Left lung (tissue), 10 donors: ENCODE measurements around the gene PRIMA1. TPM values are rescaled to one million over a fixed set of nuclear protein-coding genes. Genes with fewer than 3 reads are reported as not detected.
A peak's percentile ranks its signal among the peaks of the same experiment; 100 is the strongest.

Experiments
- ATAC-seq: fragments of 200-7000 bp; cut with Tn5 transposase; one replicate; pipeline ENCODE4 v1.9.1; 2020; ENCODE audit warnings: moderate library complexity
- DNase-seq, 4 donors: peaks; one replicate each; pipeline ENCODE4 v3.0.0-alpha.2; 2013 to 2020
- H3K27ac ChIP-seq, 2 donors: fragments of 200-600 bp; sonication (generic) in 1 of 2; one replicate each; pipeline versions ENCODE4 v1.5.0 to v1.8.0; 2020 to 2021
- H3K27me3 ChIP-seq, 2 donors: fragments of 200-600 bp; sonication (generic) in 1 of 2; one replicate each; pipeline versions ENCODE4 v1.5.0 to v1.8.0; 2020 to 2021
- H3K36me3 ChIP-seq, 2 donors: fragments of 200-600 bp; sonication (generic) in 1 of 2; one replicate each; pipeline versions ENCODE4 v1.5.0 to v1.8.0; 2020 to 2021
- H3K4me1 ChIP-seq, 2 donors: fragments of 200-600 bp; one replicate each; pipeline ENCODE4 v1.8.0; 2021
- H3K4me3 ChIP-seq, 2 donors: fragments of 200-600 bp; sonication (generic) in 1 of 2; one replicate each; pipeline versions ENCODE4 v1.5.0 to v1.8.0; 2020 to 2021; ENCODE audit warnings: mild to moderate bottlenecking in 1 of 2
- H3K9me3 ChIP-seq, 2 donors: fragments of 200-600 bp; sonication (generic) in 1 of 2; one replicate each; pipeline versions ENCODE4 v1.5.0 to v1.8.0; 2020 to 2021
- CTCF ChIP-seq, 2 donors: fragments of 200-600 bp; sonication (generic) in 1 of 2; IDR thresholded peaks; one replicate each; pipeline versions ENCODE4 v1.5.0 to v1.8.0; 2021; ENCODE audit warnings: antibody characterized with exemption in 2 of 2
- intact Hi-C, 2 donors: fragments of 100-400 bp; cut with DNase I; formaldehyde crosslinking; loops; one replicate each; pipeline versions ENCODE4 v1.11.2 to v1.14.2; 2022
- polyA plus RNA-seq, 6 donors: library from polyadenylated mRNA; unstranded; fragments of 120-200 nt; gene quantifications; one replicate each; pipeline ENCODE4 v1.2.1, GENCODE V29; 2013; ENCODE audit not compliant: insufficient read length in 6 of 6
- total RNA-seq, 2 donors: library from RNA; stranded (reverse); fragmentation: NEBNext Ultra II Directional; extraction: Animal tissue kit (Norgen Biotek cat#: 25700); gene quantifications; one replicate each; pipeline ENCODE4 v1.2.1, GENCODE V29; 2021
- donor health status: DM: no; HTN: yes; CAD: no.
- donor health status: DM: no; HTN: no; CAD: no.

Gene PRIMA1
- total and polyA plus RNA-seq, 8 donors: 0.15 to 1.3 (median 0.77) TPM

DNA sequence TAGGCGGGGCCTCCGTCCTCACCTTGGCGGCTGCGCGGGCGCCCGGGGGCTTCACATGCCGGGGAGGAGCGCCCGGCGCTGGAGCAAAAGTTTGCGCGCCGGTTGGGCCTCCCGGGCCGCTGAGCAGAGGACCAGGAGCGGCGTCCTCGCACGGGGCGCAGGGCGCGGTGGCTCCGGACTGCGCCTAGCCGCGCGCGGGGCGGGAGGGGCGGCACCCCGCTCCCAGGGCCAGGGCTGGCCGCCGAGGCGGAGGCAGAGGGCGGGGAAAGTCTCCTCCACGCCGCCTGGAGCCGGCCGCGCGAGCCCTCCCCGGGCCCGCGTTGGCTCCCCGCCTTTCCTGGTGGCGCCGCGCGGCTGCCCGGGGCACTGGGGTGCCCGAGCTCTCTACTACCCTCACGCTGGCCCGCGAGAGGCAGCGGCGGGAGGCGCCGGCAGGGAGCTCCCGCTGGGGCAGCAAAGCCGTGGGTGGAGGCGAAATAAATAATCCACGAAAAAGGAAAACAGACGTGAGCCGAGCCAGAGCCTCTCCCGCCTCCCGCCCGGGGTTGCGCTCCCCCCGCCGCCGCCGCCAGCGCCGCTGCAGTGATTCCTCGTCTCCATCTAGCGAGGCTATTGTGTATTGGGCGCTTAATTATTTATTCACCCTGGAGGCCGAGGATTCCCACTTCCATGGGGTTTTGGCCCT lies 400 bp upstream of the PRIMA1 start:
- DNase-seq (peak in 2 of 4 donors; percentile 17 to 25), ATAC-seq (peak; percentile 75)
- no peaks in the 10 kb centered on the region for H3K36me3 ChIP-seq
- peak overlapping the region in 1 of 2 donors; percentile 33 for H3K4me3 ChIP-seq
- intact Hi-C loops: no loop called here
- no peaks in the 10 kb centered on the region for H3K9me3 ChIP-seq
- no peak overlapping the region for H3K27ac ChIP-seq
- peaks cover 0 to 11% of the 10 kb centered on the region in 2 donors for H3K4me1 ChIP-seq
- peaks cover 24 to 78% of the 10 kb centered on the region in 2 donors for H3K27me3 ChIP-seq
- no peak for TF ChIP-seq CTCF (IDR thresholded peaks at IDR 0.05)

DNA sequence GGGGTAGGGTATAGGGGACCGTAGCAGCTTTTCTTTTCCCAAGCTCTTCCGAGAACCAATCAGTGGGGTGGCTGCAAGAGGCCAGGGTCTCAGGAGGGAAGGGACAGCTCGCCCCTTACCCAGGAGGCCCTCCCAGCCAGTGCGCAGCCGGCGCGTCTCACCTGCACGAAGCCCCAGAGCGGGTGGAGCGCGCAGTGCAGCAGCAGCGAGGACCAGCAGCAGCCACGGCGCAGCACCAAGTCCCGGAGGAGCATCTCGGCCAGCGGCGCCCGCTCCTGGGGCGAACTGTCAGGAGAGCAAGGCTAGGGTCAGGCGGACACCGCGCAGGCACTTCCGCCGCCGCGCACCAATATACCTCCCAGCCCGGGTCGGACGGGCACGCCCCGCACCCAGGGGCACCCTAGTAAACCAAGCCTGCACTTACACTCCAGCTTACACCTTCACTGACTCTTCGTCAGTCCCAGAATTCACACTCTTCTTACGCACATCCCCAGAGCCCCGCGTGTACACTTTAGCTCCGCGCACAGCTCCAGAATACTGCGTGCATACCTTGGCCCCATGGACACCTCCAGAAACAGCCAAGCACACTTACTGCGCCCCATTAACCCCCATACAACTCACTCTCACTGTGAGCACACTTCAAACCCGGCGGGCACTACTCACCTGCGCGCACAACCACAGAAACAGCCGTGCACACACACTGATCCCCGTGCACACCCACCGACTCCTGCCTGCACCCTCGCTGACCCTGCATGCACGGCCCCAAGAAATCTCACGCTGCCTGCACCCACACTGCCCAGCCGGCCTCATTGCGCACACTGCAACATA lies 606 bp downstream of the PRIMA1 start:
- TF ChIP-seq CTCF (IDR thresholded peaks at IDR 0.05): no peak
- H3K9me3 ChIP-seq: no peaks in the 10 kb centered on the region
- no peaks in the 10 kb centered on the region for H3K36me3 ChIP-seq
- H3K4me3 ChIP-seq: peak overlapping the region in 1 of 2 donors; percentile 33
- DNase-seq (no peak), ATAC-seq (no peak)
- peaks cover 24 to 76% of the 10 kb centered on the region in 2 donors for H3K27me3 ChIP-seq
- H3K4me1 ChIP-seq: peaks cover 0 to 11% of the 10 kb centered on the region in 2 donors
- no peak overlapping the region for H3K27ac ChIP-seq
- intact Hi-C loops: no loop called here

DNA sequence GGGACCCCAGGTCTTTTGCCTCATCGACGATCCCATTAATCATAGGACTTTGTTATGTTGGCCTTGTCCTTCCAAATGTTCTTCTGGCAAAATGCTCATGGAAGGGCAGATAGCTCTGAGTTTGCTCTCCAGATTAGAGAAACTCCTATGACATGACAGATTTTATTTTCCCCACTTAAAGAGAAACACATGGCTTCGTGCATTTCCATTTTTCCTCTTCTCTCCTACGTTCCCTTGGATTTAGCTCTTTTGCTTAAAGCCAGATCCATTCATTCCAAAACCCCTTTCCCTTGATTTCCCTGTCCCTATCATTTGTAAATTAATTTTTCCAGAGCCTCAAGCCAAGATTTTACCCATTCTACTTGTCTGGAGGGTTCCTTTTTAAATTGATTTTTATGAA lies 2.9 kb downstream of the PRIMA1 start:
- Histone ChIP-seq H3K27ac (no peak overlapping the region), H3K36me3 (no peaks in the 10 kb centered on the region), H3K9me3 (no peaks in the 10 kb centered on the region), H3K4me3 (no peak overlapping the region), H3K4me1 (peaks cover 0 to 11% of the 10 kb centered on the region in 2 donors), H3K27me3 (peaks cover 24 to 57% of the 10 kb centered on the region in 2 donors)
- TF ChIP-seq CTCF (IDR thresholded peaks at IDR 0.05): no peak
- DNase-seq: no peak
- intact Hi-C loops: no loop called here
- ATAC-seq: no peak

GRCh38 chr14:93784878-93785277 lies 3.4 kb downstream of the PRIMA1 start:
- H3K9me3 ChIP-seq: no peaks in the 10 kb centered on the region
- peaks cover 0 to 11% of the 10 kb centered on the region in 2 donors for H3K4me1 ChIP-seq
- no peaks in the 10 kb centered on the region for H3K36me3 ChIP-seq
- TF ChIP-seq CTCF (IDR thresholded peaks at IDR 0.05): no peak
- no peak overlapping the region for H3K27ac ChIP-seq
- DNase-seq: no peak
- ATAC-seq: no peak
- peaks cover 20 to 52% of the 10 kb centered on the region in 2 donors for H3K27me3 ChIP-seq
- H3K4me3 ChIP-seq: no peak overlapping the region
- intact Hi-C loops: no loop called here

- no peaks in the 10 kb centered on the region for H3K36me3 ChIP-seq
- H3K9me3 ChIP-seq: no peaks in the 10 kb centered on the region
- ATAC-seq (no peak), DNase-seq (no peak)
- TF ChIP-seq CTCF (IDR thresholded peaks at IDR 0.05): no peak
- H3K27ac ChIP-seq: no peak overlapping the region
- H3K4me1 ChIP-seq: no peaks in the 10 kb centered on the region
- H3K4me3 ChIP-seq: no peak overlapping the region
- peaks cover 0 to 12% of the 10 kb centered on the region in 2 donors for H3K27me3 ChIP-seq
- intact Hi-C loops: no loop called here
Observed at GRCh38 chr14:93780813-93781400, 7.4 kb downstream of the PRIMA1 start.
